ENCODE data around the gene ANKRD6.
A peak's percentile ranks its signal among the peaks of the same experiment; 100 is the strongest.

ANKRD6 gene

GRCh38 chr6:89644864-89645263, 211.9 kb downstream of the ANKRD6 start:
- H3K36me3 ChIP-seq (ENCODE audit: control insufficient read depth, insufficient read depth, low read length) = peaks cover 78% of the 10 kb centered on the region
- no peaks in the 10 kb centered on the region for H3K4me1 ChIP-seq (ENCODE audit: control insufficient read depth, insufficient read depth, low read length, poor library complexity, severe bottlenecking)
- H3K27ac ChIP-seq (ENCODE audit: low read depth, low read length, severe bottlenecking) = no peak overlapping the region
- H3K4me3 ChIP-seq (ENCODE audit: extremely low read depth, insufficient read depth, low read length, poor library complexity, severe bottlenecking) = no peak overlapping the region
- WGBS, 2 experiments (ENCODE audit: insufficient coverage in 2 of 2) = 89 to 96% methylated on average over 2 to 3 of the region's 4 CpGs
- H3K9me3 ChIP-seq (ENCODE audit: control insufficient read depth, low read length) = no peaks in the 10 kb centered on the region

- Histone ChIP-seq H3K9me3 (ENCODE audit: control insufficient read depth, low read length) (no peaks in the 10 kb centered on the region), H3K4me3 (ENCODE audit: extremely low read depth, insufficient read depth, low read length, poor library complexity, severe bottlenecking) (no peak overlapping the region), H3K27ac (ENCODE audit: low read depth, low read length, severe bottlenecking) (no peak overlapping the region), H3K36me3 (ENCODE audit: control insufficient read depth, insufficient read depth, low read length) (peaks cover 87% of the 10 kb centered on the region), H3K4me1 (ENCODE audit: control insufficient read depth, insufficient read depth, low read length, poor library complexity, severe bottlenecking) (no peaks in the 10 kb centered on the region)
- WGBS, 2 experiments (ENCODE audit: insufficient coverage in 2 of 2) = 83% methylated on average over 1 of the region's 1 CpG; no CpG with 5 or more reads in 1 of the 2 experiments
Measured at GRCh38 chr6:89649682-89650081, 216.7 kb downstream of the ANKRD6 start.

GRCh38 chr6:89650579-89650978, 217.6 kb downstream of the ANKRD6 start:
- Histone ChIP-seq H3K4me3 (ENCODE audit: extremely low read depth, insufficient read depth, low read length, poor library complexity, severe bottlenecking) (no peak overlapping the region), H3K36me3 (ENCODE audit: control insufficient read depth, insufficient read depth, low read length) (peaks cover 89% of the 10 kb centered on the region), H3K27ac (ENCODE audit: low read depth, low read length, severe bottlenecking) (no peak overlapping the region), H3K9me3 (ENCODE audit: control insufficient read depth, low read length) (no peaks in the 10 kb centered on the region), H3K4me1 (ENCODE audit: control insufficient read depth, insufficient read depth, low read length, poor library complexity, severe bottlenecking) (no peaks in the 10 kb centered on the region)
- WGBS, 2 experiments (ENCODE audit: insufficient coverage in 2 of 2) = 91 to 93% methylated on average over 8 of the region's 8 CpGs

GRCh38 chr6:89655122-89655521, 222.2 kb downstream of the ANKRD6 start:
- no peaks in the 10 kb centered on the region for H3K9me3 ChIP-seq (ENCODE audit: control insufficient read depth, low read length)
- no CpG with 5 or more reads among the region's 2 CpGs for WGBS, 2 experiments (ENCODE audit: insufficient coverage in 2 of 2)
- no peaks in the 10 kb centered on the region for H3K4me1 ChIP-seq (ENCODE audit: control insufficient read depth, insufficient read depth, low read length, poor library complexity, severe bottlenecking)
- peaks cover 84% of the 10 kb centered on the region for H3K36me3 ChIP-seq (ENCODE audit: control insufficient read depth, insufficient read depth, low read length)
- H3K27ac ChIP-seq (ENCODE audit: low read depth, low read length, severe bottlenecking) = no peak overlapping the region
- no peak overlapping the region for H3K4me3 ChIP-seq (ENCODE audit: extremely low read depth, insufficient read depth, low read length, poor library complexity, severe bottlenecking)

GRCh38 chr6:89657445-89658158, 224.7 kb downstream of the ANKRD6 start:
- Histone ChIP-seq H3K27ac (ENCODE audit: low read depth, low read length, severe bottlenecking) (no peak overlapping the region), H3K4me3 (ENCODE audit: extremely low read depth, insufficient read depth, low read length, poor library complexity, severe bottlenecking) (no peak overlapping the region), H3K4me1 (ENCODE audit: control insufficient read depth, insufficient read depth, low read length, poor library complexity, severe bottlenecking) (no peaks in the 10 kb centered on the region), H3K9me3 (ENCODE audit: control insufficient read depth, low read length) (no peaks in the 10 kb centered on the region), H3K36me3 (ENCODE audit: control insufficient read depth, insufficient read depth, low read length) (peaks cover 84% of the 10 kb centered on the region)
- WGBS, 2 experiments (ENCODE audit: insufficient coverage in 2 of 2) = 89 to 96% methylated on average over 7 to 10 of the region's 13 CpGs

- 90 to 92% methylated on average over 4 of the region's 4 CpGs for WGBS, 2 experiments (ENCODE audit: insufficient coverage in 2 of 2)
Measured at GRCh38 chr6:89660981-89661380, 228.0 kb downstream of the ANKRD6 start.

GRCh38 chr6:89661559-89661958, 228.6 kb downstream of the ANKRD6 start:
- Histone ChIP-seq H3K36me3 (ENCODE audit: control insufficient read depth, insufficient read depth, low read length) (peaks cover 84% of the 10 kb centered on the region), H3K9me3 (ENCODE audit: control insufficient read depth, low read length) (no peaks in the 10 kb centered on the region), H3K4me1 (ENCODE audit: control insufficient read depth, insufficient read depth, low read length, poor library complexity, severe bottlenecking) (no peaks in the 10 kb centered on the region), H3K27ac (ENCODE audit: low read depth, low read length, severe bottlenecking) (no peak overlapping the region), H3K4me3 (ENCODE audit: extremely low read depth, insufficient read depth, low read length, poor library complexity, severe bottlenecking) (no peak overlapping the region)
- 100% methylated on average over 1 of the region's 1 CpG; no CpG with 5 or more reads in 1 of the 2 experiments for WGBS, 2 experiments (ENCODE audit: insufficient coverage in 2 of 2)

More at GRCh38 chr6:89660981-89661380, 228.0 kb downstream of the ANKRD6 start:
- Histone ChIP-seq H3K27ac (ENCODE audit: low read depth, low read length, severe bottlenecking) (no peak overlapping the region), H3K9me3 (ENCODE audit: control insufficient read depth, low read length) (no peaks in the 10 kb centered on the region), H3K4me3 (ENCODE audit: extremely low read depth, insufficient read depth, low read length, poor library complexity, severe bottlenecking) (no peak overlapping the region), H3K4me1 (ENCODE audit: control insufficient read depth, insufficient read depth, low read length, poor library complexity, severe bottlenecking) (no peaks in the 10 kb centered on the region), H3K36me3 (ENCODE audit: control insufficient read depth, insufficient read depth, low read length) (peaks cover 84% of the 10 kb centered on the region)

- H3K36me3 ChIP-seq (ENCODE audit: control insufficient read depth, insufficient read depth, low read length) = peaks cover 78% of the 10 kb centered on the region
- H3K4me1 ChIP-seq (ENCODE audit: control insufficient read depth, insufficient read depth, low read length, poor library complexity, severe bottlenecking) = no peaks in the 10 kb centered on the region
- no peak overlapping the region for H3K4me3 ChIP-seq (ENCODE audit: extremely low read depth, insufficient read depth, low read length, poor library complexity, severe bottlenecking)
- no peaks in the 10 kb centered on the region for H3K9me3 ChIP-seq (ENCODE audit: control insufficient read depth, low read length)
- H3K27ac ChIP-seq (ENCODE audit: low read depth, low read length, severe bottlenecking) = no peak overlapping the region
- WGBS, 2 experiments (ENCODE audit: insufficient coverage in 2 of 2) = 80 to 100% methylated on average over 1 to 3 of the region's 4 CpGs
Measured at GRCh38 chr6:89662659-89663223, 229.8 kb downstream of the ANKRD6 start.

GRCh38 chr6:89667872-89668556, 235.1 kb downstream of the ANKRD6 start:
- peaks cover 4% of the 10 kb centered on the region for H3K4me1 ChIP-seq (ENCODE audit: control insufficient read depth, insufficient read depth, low read length, poor library complexity, severe bottlenecking)
- no peaks in the 10 kb centered on the region for H3K9me3 ChIP-seq (ENCODE audit: control insufficient read depth, low read length)
- H3K36me3 ChIP-seq (ENCODE audit: control insufficient read depth, insufficient read depth, low read length) = peaks cover 77% of the 10 kb centered on the region
- WGBS, 2 experiments (ENCODE audit: insufficient coverage in 2 of 2) = 60% methylated on average over 4 of the region's 5 CpGs; no CpG with 5 or more reads in 1 of the 2 experiments
- no peak overlapping the region for H3K4me3 ChIP-seq (ENCODE audit: extremely low read depth, insufficient read depth, low read length, poor library complexity, severe bottlenecking)
- peak overlapping the region; percentile 25 for H3K27ac ChIP-seq (ENCODE audit: low read depth, low read length, severe bottlenecking)

GRCh38 chr6:89669002-89669401, 236.1 kb downstream of the ANKRD6 start:
- 50 to 69% methylated on average over 2 to 4 of the region's 6 CpGs for WGBS, 2 experiments (ENCODE audit: insufficient coverage in 2 of 2)
- Histone ChIP-seq H3K9me3 (ENCODE audit: control insufficient read depth, low read length) (no peaks in the 10 kb centered on the region), H3K36me3 (ENCODE audit: control insufficient read depth, insufficient read depth, low read length) (peaks cover 73% of the 10 kb centered on the region), H3K4me1 (ENCODE audit: control insufficient read depth, insufficient read depth, low read length, poor library complexity, severe bottlenecking) (peaks cover 4% of the 10 kb centered on the region), H3K4me3 (ENCODE audit: extremely low read depth, insufficient read depth, low read length, poor library complexity, severe bottlenecking) (no peak overlapping the region), H3K27ac (ENCODE audit: low read depth, low read length, severe bottlenecking) (peak overlapping the region; percentile 25)
